PFSK-1 (cell line): ENCODE data around the gene NR1D2.

Source experiments
- FOXP2 ChIP-seq: optimal IDR thresholded peaks from 2 replicates; pipeline ENCODE3; 2011; ENCODE audit warnings: borderline replicate concordance, control low read depth, inconsistent platforms; ENCODE audit not compliant: insufficient read depth; ENCODE audit errors: extremely low read length, extremely low read depth
- POLR2AphosphoS5 ChIP-seq: IDR thresholded peaks from 2 replicates; pipeline ENCODE4 v1.6.1; 2012; ENCODE audit warnings: low read depth, mild to moderate bottlenecking, control low read depth, low read length, moderate library complexity
- REST ChIP-seq, 2 experiments: IDR thresholded peaks; 2 replicates each; pipeline versions ENCODE4 v1.6.1 to v1.8.0; 2011 to 2012; ENCODE audit warnings: low read depth in 2 of 2, low read length in 2 of 2, control low read depth in 1 of 2, inconsistent platforms in 1 of 2, mild to moderate bottlenecking in 1 of 2, moderate library complexity in 1 of 2; ENCODE audit not compliant: insufficient read depth in 1 of 2
- SIN3A ChIP-seq: IDR thresholded peaks from 2 replicates; pipeline ENCODE4 v1.6.1; 2012; ENCODE audit warnings: mild to moderate bottlenecking, low read length, moderate library complexity, borderline replicate concordance; ENCODE audit not compliant: insufficient read depth
- TAF1 ChIP-seq: IDR thresholded peaks from 2 replicates; pipeline ENCODE4 v1.6.1; 2012; ENCODE audit warnings: low read length, control low read depth, borderline replicate concordance; ENCODE audit not compliant: insufficient read depth

Gene NR1D2

GRCh38 chr3:23942546-23942945 is 2.5 kb upstream of the NR1D2 start:
- no peak for TF ChIP-seq REST (IDR thresholded peaks at IDR 0.05; ENCODE audit: insufficient read depth in 1 of 2, low read depth in 2 of 2, low read length in 2 of 2)
- no peak for TF ChIP-seq SIN3A
- no peak for TF ChIP-seq POLR2AphosphoS5
- no peak for TF ChIP-seq TAF1
- no peak for TF ChIP-seq FOXP2

GRCh38 chr3:23944007-23944783 is 891 bp upstream of the NR1D2 start:
- no peak for TF ChIP-seq FOXP2
- TF ChIP-seq TAF1: no peak
- TF ChIP-seq POLR2AphosphoS5: no peak
- TF ChIP-seq SIN3A: no peak
- no peak for TF ChIP-seq REST (IDR thresholded peaks at IDR 0.05; ENCODE audit: insufficient read depth in 1 of 2, low read depth in 2 of 2, low read length in 2 of 2)

- TF ChIP-seq FOXP2: no peak
- no peak for TF ChIP-seq SIN3A
- no peak for TF ChIP-seq REST (IDR thresholded peaks at IDR 0.05; ENCODE audit: insufficient read depth in 1 of 2, low read depth in 2 of 2, low read length in 2 of 2)
- no peak for TF ChIP-seq TAF1
- no peak for TF ChIP-seq POLR2AphosphoS5
These were observed 502 bp downstream of the NR1D2 start for GRCh38 chr3:23945663-23945912.

- TF ChIP-seq TAF1 (0 out of 2 replicates have a peak, but pooled peaks have one; percentile 31), REST (IDR thresholded peaks at IDR 0.05; ENCODE audit: insufficient read depth in 1 of 2, low read depth in 2 of 2, low read length in 2 of 2) (no peak), POLR2AphosphoS5 (peak; percentile 57; the same call in 1 of the 2 replicates), FOXP2 (peak; percentile 80), SIN3A (peak; percentile 52; the same call in 1 of the 2 replicates)
These were observed 1.0 kb downstream of the NR1D2 start for GRCh38 chr3:23945913-23946687.
